Left forelimb (tissue), 1 donor: ENCODE measurements around the gene CUZD1.
"Not testable (repeated sequence)": the region's sequence is repeated elsewhere in the genome, so short reads cannot be mapped to it uniquely, and the experiment has no call there.

Source experiments
- DNase-seq: peaks from one replicate; pipeline ENCODE4 v3.0.0-alpha.2; 2018; ENCODE audit warnings: low spot score

CUZD1 gene, protein sequence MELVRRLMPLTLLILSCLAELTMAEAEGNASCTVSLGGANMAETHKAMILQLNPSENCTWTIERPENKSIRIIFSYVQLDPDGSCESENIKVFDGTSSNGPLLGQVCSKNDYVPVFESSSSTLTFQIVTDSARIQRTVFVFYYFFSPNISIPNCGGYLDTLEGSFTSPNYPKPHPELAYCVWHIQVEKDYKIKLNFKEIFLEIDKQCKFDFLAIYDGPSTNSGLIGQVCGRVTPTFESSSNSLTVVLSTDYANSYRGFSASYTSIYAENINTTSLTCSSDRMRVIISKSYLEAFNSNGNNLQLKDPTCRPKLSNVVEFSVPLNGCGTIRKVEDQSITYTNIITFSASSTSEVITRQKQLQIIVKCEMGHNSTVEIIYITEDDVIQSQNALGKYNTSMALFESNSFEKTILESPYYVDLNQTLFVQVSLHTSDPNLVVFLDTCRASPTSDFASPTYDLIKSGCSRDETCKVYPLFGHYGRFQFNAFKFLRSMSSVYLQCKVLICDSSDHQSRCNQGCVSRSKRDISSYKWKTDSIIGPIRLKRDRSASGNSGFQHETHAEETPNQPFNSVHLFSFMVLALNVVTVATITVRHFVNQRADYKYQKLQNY

DNA sequence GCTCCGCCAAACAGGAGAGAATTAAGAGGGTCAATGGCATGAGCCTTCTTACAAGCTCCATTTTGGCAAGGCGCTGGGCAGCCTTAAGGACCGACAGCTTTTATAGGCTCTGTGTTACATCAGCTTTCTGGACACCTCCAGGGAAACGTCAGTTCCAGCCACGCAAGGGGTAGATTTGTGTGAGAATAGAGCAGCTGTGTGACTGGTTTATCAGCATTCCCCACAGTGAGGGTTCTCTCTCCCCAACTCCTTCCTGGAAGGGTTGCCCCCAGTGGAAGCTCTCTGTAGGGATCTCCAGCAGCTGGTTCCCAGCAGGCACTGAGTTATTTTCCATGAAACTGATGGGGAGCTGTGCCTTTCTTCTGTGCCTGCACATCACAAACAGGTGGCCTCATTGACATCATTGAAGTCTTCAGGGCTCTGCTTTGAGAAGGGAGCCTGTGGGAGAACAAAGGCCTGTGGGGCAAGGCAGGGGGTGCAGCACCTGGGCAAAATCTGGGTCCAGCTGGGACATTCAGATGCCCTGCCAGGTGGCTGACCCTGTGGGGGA is at the start of gene CUZD1:
Gene CUZD1 (minus strand): TSS at position 75 of the 550 bp plus-strand sequence. CDS start 14 bp downstream, at position 61.
- no peak for DNase-seq

DNA sequence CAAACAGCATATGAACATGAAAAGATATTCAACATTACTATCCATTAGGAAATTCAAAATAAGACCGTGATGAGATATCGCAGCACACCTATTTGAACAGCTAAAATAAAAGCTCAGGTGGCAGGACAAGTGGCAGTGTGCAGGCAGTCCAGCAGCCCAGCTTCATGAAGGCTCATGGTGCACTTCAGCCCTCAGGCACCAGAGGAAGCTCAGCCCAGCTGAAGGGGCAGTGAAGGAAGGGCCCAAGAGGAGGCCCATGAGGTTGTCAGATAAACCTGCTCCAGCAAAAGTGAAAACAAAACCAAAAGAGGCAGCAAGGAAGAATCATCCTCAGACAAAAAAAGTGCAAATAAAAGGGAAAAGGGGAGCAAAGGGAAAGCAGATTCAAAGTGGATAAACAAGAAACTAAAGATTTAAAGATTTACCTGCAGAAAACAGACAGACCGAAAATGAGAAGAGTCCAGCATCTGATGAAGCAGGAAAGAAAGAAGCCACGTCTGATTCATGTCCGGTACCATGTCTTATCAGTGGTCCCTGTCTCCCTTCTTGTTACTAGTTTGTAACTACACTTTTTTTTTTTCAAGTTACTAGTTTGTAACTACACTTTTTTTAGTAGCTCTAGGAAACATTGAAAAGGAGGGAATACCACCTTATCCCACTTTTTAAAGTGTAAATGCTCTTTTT is 48.7 kb upstream of the CUZD1 start:
- no peak for DNase-seq

- DNase-seq: no peak
Measured at GRCh38 chr10:122884166-122884565, 38.5 kb upstream of the CUZD1 start.

DNA sequence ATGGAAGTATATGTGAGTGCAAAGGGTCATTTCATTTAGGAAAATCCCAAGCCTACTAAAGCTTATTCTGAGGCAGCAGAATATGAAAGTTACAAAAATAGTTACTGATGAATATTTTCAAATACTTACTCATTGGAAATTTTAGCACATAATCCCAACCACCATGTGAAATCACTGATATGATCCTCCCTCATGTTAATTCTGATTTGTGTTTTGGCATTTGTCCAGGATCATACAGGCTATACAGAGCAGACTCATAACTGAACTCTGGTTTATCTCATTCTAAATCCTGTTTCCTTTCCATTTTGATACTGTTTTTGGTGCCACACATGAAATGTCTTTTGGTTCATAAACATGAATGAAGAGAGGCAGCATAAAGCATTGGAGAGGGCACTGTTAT is 37.1 kb upstream of the CUZD1 start:
- DNase-seq: no peak

DNA sequence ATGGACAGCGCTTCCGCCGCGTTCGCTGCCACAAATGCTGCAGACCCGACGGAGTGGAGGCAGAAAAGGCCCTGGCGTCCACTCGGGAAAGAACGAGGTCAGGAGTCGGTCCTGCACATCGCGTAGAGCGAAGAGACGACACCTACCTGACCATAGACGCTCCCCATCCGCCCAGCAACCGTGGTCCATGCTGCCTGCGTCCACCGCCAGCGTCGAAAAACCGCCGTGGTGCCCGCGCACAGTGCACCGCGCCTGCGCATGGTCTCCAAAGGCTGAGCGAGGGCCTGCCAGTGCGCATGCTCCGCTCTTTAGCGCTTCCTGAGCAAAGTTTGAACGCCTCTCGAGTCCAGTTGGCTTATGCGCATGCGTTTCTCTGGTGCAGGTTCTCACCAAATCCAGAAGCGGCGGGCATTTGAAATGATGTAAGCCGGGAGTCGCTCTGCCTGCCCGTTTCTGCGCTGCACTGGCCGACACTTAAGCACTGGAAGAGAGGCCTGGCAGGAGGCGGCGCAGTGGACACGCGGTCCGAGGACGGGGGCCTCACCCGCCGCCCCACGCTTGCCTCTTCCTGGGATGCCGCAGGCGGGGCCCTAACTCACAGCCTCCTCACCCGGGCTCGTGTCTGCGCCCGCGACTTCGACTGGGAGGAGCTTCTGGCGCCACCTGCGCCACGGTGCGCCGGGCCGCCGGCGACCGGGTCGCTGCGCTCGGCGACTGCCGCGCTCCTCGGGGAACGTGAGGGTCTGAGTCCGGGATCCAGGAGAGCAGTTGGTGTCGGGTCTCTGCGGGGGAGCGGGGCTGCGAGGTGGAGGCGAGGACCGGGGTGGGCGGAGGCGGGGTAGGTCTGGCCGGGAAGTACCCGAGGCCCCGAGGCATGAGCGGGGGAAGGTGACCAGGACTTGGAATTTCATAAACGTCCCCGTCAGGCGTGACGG is 33.9 kb upstream of the CUZD1 start, which contains the start of gene FAM24B:
Gene FAM24B (minus strand): TSS at position 243 of the 935 bp plus-strand sequence. CDS start 29,066 bp downstream, outside the sequence.
- peak; percentile 93 for DNase-seq

DNA sequence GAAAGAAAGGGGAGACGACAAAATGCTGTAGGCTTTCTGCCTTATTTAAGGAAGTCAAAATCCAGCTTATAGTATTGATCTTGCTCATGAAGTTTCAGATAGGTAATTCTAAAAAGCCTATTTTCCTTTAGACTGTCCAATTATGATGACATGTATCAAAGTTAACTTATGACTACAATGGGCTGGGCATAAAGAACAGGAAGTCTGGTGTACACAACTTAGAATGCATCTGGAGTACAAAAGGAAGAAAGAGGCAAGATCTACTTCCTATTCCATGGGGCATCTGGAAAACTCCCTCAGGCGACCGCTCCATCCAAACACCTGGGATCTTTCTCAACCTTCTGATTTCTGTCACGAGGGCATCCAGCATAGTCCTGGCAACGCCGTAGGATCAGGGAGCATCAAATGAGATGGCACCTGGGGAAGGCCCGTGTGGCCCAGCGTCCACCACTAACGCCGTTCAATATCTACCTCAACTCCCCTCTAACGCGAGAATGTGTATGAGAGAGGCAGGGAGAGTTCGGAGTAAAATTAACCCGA is 33.2 kb upstream of the CUZD1 start:
- DNase-seq: no peak

DNA sequence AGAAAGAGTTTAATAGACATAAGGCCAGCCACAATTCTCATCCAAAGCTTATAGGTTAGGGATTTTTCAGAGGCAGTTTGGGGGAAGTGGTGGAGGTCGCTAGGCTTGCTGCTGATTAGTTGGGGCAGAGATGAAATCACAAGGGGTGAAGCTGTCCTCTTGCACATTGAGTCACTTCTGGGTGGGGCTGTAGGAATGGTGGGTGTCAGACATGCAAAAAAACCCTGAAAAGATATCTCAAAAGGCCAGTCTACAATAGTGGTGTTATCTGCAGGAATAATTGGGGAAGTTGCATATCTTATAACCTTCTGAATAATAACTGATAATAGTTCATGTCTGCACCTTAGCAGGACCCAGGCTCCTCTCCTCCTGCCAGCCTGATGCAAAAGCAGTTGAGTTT is 31.6 kb upstream of the CUZD1 start:
- DNase-seq: no peak

DNA sequence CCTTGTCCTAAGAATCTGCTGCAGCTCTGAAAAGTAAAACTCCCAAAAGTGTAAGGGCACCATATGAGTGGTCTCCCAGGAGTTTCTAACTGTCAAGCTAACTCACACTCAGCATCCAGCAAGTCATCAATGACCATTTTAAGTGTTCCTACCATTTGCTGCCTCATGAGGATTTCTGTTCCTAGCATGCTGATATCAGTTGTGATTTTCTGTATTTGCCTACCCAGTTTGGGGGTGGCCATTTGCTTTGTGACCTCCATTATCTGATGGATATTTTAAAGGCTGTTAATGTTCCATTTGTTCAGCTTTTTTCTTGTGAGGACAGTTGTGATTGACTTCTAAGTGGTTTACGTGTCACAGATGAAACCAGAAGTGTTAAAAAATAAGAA is 30.8 kb upstream of the CUZD1 start:
- no peak for DNase-seq

GRCh38 chr10:122875843-122876466 is 30.3 kb upstream of the CUZD1 start:
- DNase-seq: no peak

DNA sequence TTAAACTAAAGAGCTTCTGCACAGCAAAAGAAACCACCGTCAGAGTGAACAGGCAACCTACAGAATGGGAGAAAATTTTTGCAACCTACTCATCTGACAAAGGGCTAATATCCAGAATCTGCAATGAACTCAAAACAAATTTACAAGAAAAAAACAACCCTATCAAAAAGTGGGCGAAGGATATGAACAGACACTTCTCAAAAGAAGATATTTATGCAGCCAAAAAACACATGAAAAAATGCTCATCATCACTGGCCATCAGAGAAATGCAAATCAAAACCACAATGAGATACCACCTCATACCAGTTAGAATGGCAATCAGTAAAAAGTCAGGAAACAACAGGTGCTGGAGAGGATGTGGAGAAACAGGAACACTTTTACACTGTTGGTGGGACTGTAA is 26.3 kb upstream of the CUZD1 start:
- not testable (repeated sequence) for DNase-seq

GRCh38 chr10:122868768-122869167 is 23.1 kb upstream of the CUZD1 start:
- not testable (repeated sequence) for DNase-seq

DNA sequence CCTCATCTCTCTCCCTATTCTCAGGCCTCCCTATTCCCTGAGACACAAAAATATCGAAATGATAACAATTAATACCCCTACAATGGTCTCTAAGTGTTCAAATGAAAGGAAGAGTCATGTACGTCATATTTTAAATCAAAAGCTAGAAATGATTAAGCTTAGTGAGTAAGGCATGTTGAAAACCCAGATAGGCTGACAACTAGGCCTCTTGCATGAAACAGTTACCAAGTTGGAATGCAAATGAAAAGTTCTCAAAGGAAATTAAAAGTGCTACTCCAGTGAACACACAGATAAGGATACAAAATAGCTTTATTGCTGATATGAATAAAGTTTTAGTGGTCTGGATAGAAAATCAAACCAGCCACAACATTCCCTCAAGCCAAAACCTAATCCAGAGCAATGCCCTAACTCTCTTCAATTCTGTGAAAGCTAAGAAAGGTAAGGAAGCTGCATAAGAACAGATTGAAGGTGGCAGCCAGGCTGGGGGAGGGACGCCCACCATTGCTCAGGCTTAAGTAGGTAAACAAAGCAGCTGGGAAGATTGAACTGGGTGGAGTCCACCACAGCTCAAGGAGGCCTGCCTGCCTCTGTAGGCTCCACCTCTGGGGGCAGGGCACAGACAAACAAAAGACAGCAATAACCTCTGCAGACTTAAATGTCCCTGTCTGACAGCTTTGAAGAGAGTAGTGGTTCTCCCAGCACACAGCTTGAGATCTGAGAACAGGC is 21.3 kb upstream of the CUZD1 start:
- DNase-seq: not testable (repeated sequence)

GRCh38 chr10:122864901-122865300 is 19.2 kb upstream of the CUZD1 start:
- no peak for DNase-seq

DNA sequence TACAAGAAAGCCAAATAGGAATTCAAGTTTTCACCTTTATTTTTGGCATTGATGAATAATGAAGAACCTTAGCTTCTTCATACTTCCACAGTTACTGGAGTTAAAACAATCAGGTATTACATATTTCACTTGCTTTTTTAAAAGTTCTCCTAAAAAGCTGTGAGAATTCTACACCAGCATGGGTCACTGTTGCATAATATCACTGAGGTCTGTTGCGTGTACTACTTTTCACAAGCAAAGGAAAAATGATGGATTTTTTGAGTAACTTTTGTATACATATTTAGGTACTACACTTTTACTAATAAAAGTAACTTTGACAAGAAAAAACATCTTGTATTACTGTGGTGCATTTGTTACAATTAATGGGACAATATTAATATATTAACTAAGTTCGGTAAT is 18.5 kb upstream of the CUZD1 start:
- no peak for DNase-seq

- DNase-seq: no peak
Measured at GRCh38 chr10:122863216-122864193, 17.8 kb upstream of the CUZD1 start.

DNA sequence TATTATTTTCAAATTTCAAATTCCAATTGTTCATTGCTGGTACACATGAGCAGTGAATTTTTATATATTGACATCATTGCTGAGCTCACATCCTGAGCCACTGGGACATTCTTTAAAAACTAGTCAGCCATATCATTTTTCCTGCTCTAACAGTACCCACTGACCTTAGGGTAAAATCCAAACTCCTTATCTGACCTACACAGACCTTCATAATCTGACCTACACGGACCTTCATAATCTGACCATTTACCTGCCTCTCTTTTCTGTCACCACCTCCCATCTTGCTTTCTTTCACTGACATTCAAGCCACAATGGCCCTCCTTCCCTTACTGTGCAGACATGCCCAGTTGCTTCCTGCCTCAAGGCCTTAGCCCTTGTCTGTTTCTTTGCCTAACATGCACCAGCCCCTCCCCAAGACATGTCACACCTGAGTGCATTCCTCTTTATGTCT is 16.1 kb upstream of the CUZD1 start:
- DNase-seq: no peak

- no peak for DNase-seq
Measured at GRCh38 chr10:122859527-122859926, 13.9 kb upstream of the CUZD1 start.

GRCh38 chr10:122858042-122858441 is 12.4 kb upstream of the CUZD1 start:
- not testable (repeated sequence) for DNase-seq

DNA sequence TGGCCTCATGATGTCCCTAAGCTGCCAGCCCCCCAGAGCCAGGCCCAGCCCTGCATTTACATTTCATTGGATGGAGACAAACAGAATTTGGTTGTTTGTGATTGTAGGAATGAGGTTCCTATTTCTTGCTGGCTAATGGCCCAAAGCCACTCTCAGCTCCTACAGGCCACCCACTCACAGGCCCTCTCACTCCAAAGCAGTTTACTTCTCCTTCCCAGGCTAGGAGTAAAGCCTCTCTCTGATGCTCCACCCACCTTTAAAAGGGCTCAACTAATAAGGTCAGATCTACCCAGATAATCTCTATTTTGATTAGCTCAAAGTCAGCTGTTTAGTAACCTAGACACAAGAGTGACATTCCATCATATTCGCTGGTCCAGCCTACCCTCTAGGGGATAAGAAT is 11.2 kb upstream of the CUZD1 start:
- no peak for DNase-seq
